OCI-LY1 (cell line): ENCODE results near the gene CHKA.

Source experiments
- H2AFZ ChIP-seq: fragments of 200-600 bp; sonication (generic), shearing (Covaris generic); 2 replicates; pipeline ENCODE4 v1.6.0; 2014; ENCODE audit warnings: antibody characterized with exemption, mild to moderate bottlenecking, low read length
- H3F3A ChIP-seq: fragments of 200-600 bp; sonication (generic), shearing (Covaris generic); 2 replicates; pipeline ENCODE4 v1.6.0; 2014; ENCODE audit warnings: mild to moderate bottlenecking, antibody characterized with exemption, low read length, moderate library complexity; ENCODE audit not compliant: insufficient read depth
- H3K27ac ChIP-seq: fragments of 200-600 bp; sonication (generic); 2 replicates; pipeline ENCODE4 v1.5.1; 2014; ENCODE audit warnings: low read length, mixed run types, mild to moderate bottlenecking, low read depth; ENCODE audit not compliant: poor library complexity, severe bottlenecking
- H3K27me3 ChIP-seq: fragments of 200-600 bp; sonication (generic); 2 replicates; pipeline ENCODE4 v1.6.0; 2014; ENCODE audit warnings: antibody characterized with exemption, mild to moderate bottlenecking, low read length, moderate library complexity; ENCODE audit not compliant: insufficient read depth
- H3K36me3 ChIP-seq: fragments of 200-600 bp; sonication (generic); 2 replicates; pipeline ENCODE4 v1.6.1; 2014; ENCODE audit warnings: mild to moderate bottlenecking, antibody characterized with exemption, low read length, moderate library complexity, mixed read lengths; ENCODE audit not compliant: insufficient read depth
- H3K4me1 ChIP-seq: fragments of 200-600 bp; sonication (generic); 2 replicates; pipeline ENCODE4 v1.5.1; 2014; ENCODE audit warnings: mild to moderate bottlenecking, low read length, moderate library complexity; ENCODE audit not compliant: insufficient read depth, severe bottlenecking
- H3K4me2 ChIP-seq: fragments of 200-600 bp; sonication (generic), shearing (Covaris generic); 2 replicates; pipeline ENCODE4 v1.6.1; 2014; ENCODE audit warnings: low read length
- H3K4me3 ChIP-seq: fragments of 200-600 bp; sonication (generic); 2 replicates; pipeline ENCODE4 v1.5.1; 2014; ENCODE audit warnings: low read length, low read depth, mild to moderate bottlenecking, mixed read lengths; ENCODE audit not compliant: poor library complexity, severe bottlenecking
- H3K79me2 ChIP-seq: fragments of 200-600 bp; shearing (Covaris generic); 2 replicates; pipeline ENCODE4 v1.6.1; 2016; ENCODE audit warnings: mixed run types, low read length, mixed read lengths; ENCODE audit not compliant: insufficient read depth
- H3K9ac ChIP-seq: fragments of 200-600 bp; sonication (generic), shearing (Covaris generic); 2 replicates; pipeline ENCODE4 v1.6.1; 2014; ENCODE audit warnings: mild to moderate bottlenecking, low read length, mixed read lengths
- H3K9me2 ChIP-seq: fragments of 200-600 bp; sonication (generic), shearing (Covaris generic); 2 replicates; pipeline ENCODE4 v1.6.1; 2014; ENCODE audit warnings: low read depth, mild to moderate bottlenecking, low read length, mixed read lengths
- H3K9me3 ChIP-seq: fragments of 200-600 bp; shearing (Covaris generic); 2 replicates; pipeline ENCODE4 v1.6.1; 2014; ENCODE audit warnings: low read length, mixed read lengths
- H4K20me1 ChIP-seq: fragments of 200-600 bp; sonication (generic), shearing (Covaris generic); 2 replicates; pipeline ENCODE4 v1.6.0; 2016; ENCODE audit warnings: mild to moderate bottlenecking, low read length; ENCODE audit not compliant: insufficient read depth
- CTCF ChIP-seq: fragments of 200-600 bp; sonication (generic), shearing (Covaris generic); IDR thresholded peaks from 2 replicates; pipeline ENCODE4 v1.5.1; 2017; ENCODE audit warnings: mild to moderate bottlenecking, antibody characterized with exemption, low read length, moderate library complexity, mixed read lengths
- EZH2 ChIP-seq: fragments of 200-600 bp; sonication (generic), shearing (Covaris generic); IDR thresholded peaks from 2 replicates; pipeline ENCODE4 v1.8.0; 2017; ENCODE audit warnings: borderline replicate concordance, mixed run types, mild to moderate bottlenecking, antibody characterized with exemption, low read length, moderate library complexity, mixed read lengths

The CHKA gene

GRCh38 chr11:68011051-68011943 lies 109.9 kb downstream of the CHKA start:
- no peak overlapping the region for H3K27ac ChIP-seq
- H3K4me3 ChIP-seq, result no peak overlapping the region
- H3K9ac ChIP-seq, result no peak overlapping the region
- no peaks in the 10 kb centered on the region for H3K79me2 ChIP-seq
- no peaks in the 10 kb centered on the region for H3F3A ChIP-seq
- no peaks in the 10 kb centered on the region for H3K27me3 ChIP-seq
- peaks cover 24% of the 10 kb centered on the region for H3K4me1 ChIP-seq
- H3K9me2 ChIP-seq, result no peaks in the 10 kb centered on the region
- H3K36me3 ChIP-seq, result no peaks in the 10 kb centered on the region
- H2AFZ ChIP-seq, result no peak overlapping the region
- H3K4me2 ChIP-seq, result no peak overlapping the region
- TF ChIP-seq CTCF (no peak), EZH2 (no peak)
- H3K9me3 ChIP-seq, result no peaks in the 10 kb centered on the region
- H4K20me1 ChIP-seq, result no peaks in the 10 kb centered on the region

DNA sequence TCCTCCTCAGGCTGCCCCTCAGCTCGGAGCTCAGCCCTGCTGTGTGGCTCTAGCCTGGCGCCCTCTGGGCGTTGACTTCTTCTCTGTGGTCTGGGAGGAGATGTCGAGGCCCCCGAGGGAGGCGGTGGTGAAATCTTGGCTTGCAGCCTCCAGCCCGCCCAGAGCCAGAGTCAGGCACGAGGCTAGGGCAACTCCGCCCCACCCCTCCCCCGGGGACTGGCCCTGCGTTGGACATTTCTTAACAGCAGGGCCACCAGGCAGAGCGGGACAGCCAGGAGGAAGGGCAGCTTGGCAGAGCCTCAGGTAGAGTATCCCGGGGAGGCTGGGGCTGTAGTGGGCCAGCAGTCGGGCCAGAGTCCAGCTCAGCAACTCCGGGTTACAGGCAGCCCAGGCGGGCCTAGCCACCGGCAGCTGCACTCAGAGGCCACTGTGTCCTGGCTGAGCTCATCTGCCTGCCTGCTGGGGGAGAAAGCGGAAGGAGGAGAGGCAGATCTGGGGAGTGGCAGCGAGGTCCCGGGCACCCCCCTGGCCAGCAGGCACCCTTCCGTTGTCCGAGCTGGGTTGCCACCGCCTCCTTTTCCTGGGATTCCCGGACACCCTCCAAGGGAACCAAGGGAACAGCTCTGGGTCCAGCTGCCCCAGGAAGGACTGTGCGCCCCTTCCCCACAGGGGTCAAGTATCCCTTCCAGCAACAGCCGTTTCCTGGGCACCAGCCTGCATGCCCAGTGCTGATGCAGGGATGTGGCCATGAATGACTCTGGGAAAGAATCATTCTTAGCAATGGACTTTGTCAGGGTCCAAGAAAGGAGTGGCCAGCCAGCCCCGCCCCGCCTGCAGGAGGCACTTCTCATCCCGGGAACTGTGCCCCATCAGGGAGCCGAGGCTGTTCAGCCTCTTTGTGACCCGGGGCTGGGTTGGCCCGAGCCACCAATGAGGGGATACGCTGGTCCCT lies 110.8 kb downstream of the CHKA start, which contains the start of gene ALDH3B1:
ALDH3B1 (plus strand) TSS at position 238 of the 952 bp plus-strand sequence. CDS start 4,971 bp downstream, outside the sequence.
- Histone ChIP-seq H3K27ac (no peak within 1 kb of the TSS), H3K4me3 (no peak within 1 kb of the TSS)

More for the DNA sequence above, 110.8 kb downstream of the CHKA start, which contains the start of gene ALDH3B1:
- H3K4me2 ChIP-seq, result no peak within 1 kb of the TSS
- no peaks in the 10 kb centered on the region for H3K9me2 ChIP-seq
- no peaks in the 10 kb centered on the region for H3K9me3 ChIP-seq
- H3K9ac ChIP-seq, result no peak within 1 kb of the TSS
- H3F3A ChIP-seq, result no peaks in the 10 kb centered on the region
- no peak within 1 kb of the TSS for H2AFZ ChIP-seq
- no peaks in the 10 kb centered on the region for H4K20me1 ChIP-seq
- no peaks in the 10 kb centered on the region for H3K79me2 ChIP-seq
- peaks cover 24% of the 10 kb centered on the region for H3K4me1 ChIP-seq
- no peaks in the 10 kb centered on the region for H3K27me3 ChIP-seq
- TF ChIP-seq EZH2 (no peak), CTCF (no peak)
- H3K36me3 ChIP-seq, result no peaks in the 10 kb centered on the region
